ENCODE results near the gene PDLIM5. TPM values are rescaled to one million over a fixed set of nuclear protein-coding genes. Genes with fewer than 3 reads are reported as not detected.

The PDLIM5 gene
- total and polyA plus RNA-seq, 4 donors, result 20.4 to 93.4 (median 59.8) TPM

DNA sequence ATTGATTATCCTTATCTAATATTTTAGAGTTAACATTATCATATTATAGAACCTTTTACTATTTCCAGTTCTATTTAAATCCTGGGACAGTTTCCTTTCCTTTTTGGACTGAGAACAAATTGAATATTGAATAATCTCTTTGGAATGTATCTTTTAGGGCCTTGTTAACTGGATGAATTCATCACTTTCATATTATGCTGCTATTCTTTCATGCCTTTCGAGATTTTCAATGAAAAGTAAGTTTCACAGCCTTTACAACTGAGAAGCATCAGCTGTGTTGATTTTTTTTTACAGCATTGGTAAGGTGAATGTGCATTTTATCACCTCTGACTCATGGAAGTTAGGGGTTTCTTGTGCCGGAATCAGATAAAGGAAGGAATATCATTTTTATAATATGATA is 39.6 kb downstream of the PDLIM5 start:
- H3K4me1 ChIP-seq (ENCODE audit: control insufficient read depth in 5 of 5, insufficient read depth in 5 of 5, low read length in 5 of 5), result peaks cover 0 to 25% (median 0%) of the 10 kb centered on the region in 5 donors
- no peaks in the 10 kb centered on the region for H3K27me3 ChIP-seq (ENCODE audit: control insufficient read depth in 3 of 3, insufficient read depth in 3 of 3, low read length in 2 of 3)
- ATAC-seq (ENCODE audit: insufficient read depth, low FRiP score) (no peak), DNase-seq (no peak)
- no peaks in the 10 kb centered on the region for H3K9me3 ChIP-seq (ENCODE audit: control insufficient read depth in 4 of 4, insufficient read depth in 3 of 4, low read length in 3 of 4)
- no peak overlapping the region for H3K27ac ChIP-seq (ENCODE audit: low read depth in 1 of 2, low read length in 1 of 2)
- no peak overlapping the region for H3K9ac ChIP-seq (ENCODE audit: insufficient read depth in 1 of 2, low read length in 2 of 2)
- H3K36me3 ChIP-seq (ENCODE audit: control insufficient read depth in 4 of 4, insufficient read depth in 4 of 4, low read length in 4 of 4), result no peaks in the 10 kb centered on the region
- no peak overlapping the region for H3K4me3 ChIP-seq
- TF ChIP-seq, protein P1, sequence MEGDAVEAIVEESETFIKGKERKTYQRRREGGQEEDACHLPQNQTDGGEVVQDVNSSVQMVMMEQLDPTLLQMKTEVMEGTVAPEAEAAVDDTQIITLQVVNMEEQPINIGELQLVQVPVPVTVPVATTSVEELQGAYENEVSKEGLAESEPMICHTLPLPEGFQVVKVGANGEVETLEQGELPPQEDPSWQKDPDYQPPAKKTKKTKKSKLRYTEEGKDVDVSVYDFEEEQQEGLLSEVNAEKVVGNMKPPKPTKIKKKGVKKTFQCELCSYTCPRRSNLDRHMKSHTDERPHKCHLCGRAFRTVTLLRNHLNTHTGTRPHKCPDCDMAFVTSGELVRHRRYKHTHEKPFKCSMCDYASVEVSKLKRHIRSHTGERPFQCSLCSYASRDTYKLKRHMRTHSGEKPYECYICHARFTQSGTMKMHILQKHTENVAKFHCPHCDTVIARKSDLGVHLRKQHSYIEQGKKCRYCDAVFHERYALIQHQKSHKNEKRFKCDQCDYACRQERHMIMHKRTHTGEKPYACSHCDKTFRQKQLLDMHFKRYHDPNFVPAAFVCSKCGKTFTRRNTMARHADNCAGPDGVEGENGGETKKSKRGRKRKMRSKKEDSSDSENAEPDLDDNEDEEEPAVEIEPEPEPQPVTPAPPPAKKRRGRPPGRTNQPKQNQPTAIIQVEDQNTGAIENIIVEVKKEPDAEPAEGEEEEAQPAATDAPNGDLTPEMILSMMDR (IDR thresholded peaks at IDR 0.05; ENCODE audit: control extremely low read depth, extremely low read depth), result no peak
- WGBS, 2 donors, result 77 to 87% methylated on average over 2 of the region's 2 CpGs

DNA sequence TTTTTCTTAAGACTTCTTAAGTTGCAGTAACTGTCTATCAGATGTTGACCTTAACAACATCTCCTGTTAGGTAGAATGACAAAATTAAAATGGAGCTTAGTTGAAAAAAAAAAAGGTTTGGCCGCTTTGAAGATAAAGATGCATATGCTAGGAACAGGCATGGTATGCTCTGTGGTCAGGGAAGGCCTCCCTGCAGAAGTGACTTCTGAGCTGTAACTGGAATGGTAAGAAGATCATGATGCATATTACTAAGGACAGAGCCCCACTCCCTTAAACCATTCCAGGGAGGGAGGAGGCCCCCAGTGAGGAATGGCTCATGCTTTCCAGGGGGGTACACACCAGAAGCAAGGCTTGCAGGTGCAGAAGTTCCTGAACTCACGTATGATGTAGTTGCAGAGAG is 43.7 kb downstream of the PDLIM5 start:
- H3K9ac ChIP-seq (ENCODE audit: insufficient read depth in 1 of 2, low read length in 2 of 2), result no peak overlapping the region
- no peak overlapping the region for H3K4me3 ChIP-seq
- no peak overlapping the region for H3K27ac ChIP-seq (ENCODE audit: low read depth in 1 of 2, low read length in 1 of 2)
- no peaks in the 10 kb centered on the region for H3K27me3 ChIP-seq (ENCODE audit: control insufficient read depth in 3 of 3, insufficient read depth in 3 of 3, low read length in 2 of 3)
- WGBS, 2 donors, result 96 to 98% methylated on average over 2 of the region's 2 CpGs
- H3K9me3 ChIP-seq (ENCODE audit: control insufficient read depth in 4 of 4, insufficient read depth in 3 of 4, low read length in 3 of 4), result no peaks in the 10 kb centered on the region
- TF ChIP-seq, protein P1 (IDR thresholded peaks at IDR 0.05; ENCODE audit: control extremely low read depth, extremely low read depth), result no peak
- peaks cover 0 to 3% (median 0%) of the 10 kb centered on the region in 4 donors for H3K36me3 ChIP-seq (ENCODE audit: control insufficient read depth in 4 of 4, insufficient read depth in 4 of 4, low read length in 4 of 4)
- DNase-seq (no peak), ATAC-seq (ENCODE audit: insufficient read depth, low FRiP score) (no peak)
- peaks cover 0 to 6% (median 0%) of the 10 kb centered on the region in 5 donors for H3K4me1 ChIP-seq (ENCODE audit: control insufficient read depth in 5 of 5, insufficient read depth in 5 of 5, low read length in 5 of 5)

DNA sequence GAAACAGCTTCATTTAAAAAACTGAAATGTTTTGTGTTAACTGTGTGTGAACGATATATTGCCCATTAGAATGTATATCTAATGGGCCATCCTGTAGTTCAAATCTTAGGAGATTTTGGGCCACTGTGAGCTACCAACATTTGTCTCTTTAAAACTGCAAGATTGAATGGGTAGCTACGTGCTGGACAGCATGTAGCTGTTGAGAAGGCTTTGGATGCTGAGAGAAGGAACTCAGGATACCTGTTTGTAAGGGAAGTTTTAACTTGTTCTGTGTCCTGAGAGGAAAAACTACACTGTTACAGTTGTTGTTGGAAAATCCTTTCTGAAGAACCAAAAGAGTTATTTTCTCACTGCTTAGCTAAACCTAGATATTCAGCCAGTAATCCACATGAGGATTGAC is 45.9 kb downstream of the PDLIM5 start:
- WGBS, 2 donors, result 95 to 97% methylated on average over 2 of the region's 2 CpGs
- ATAC-seq (ENCODE audit: insufficient read depth, low FRiP score) (no peak), DNase-seq (no peak)
- H3K27me3 ChIP-seq (ENCODE audit: control insufficient read depth in 3 of 3, insufficient read depth in 3 of 3, low read length in 2 of 3), result no peaks in the 10 kb centered on the region
- TF ChIP-seq, protein P1 (IDR thresholded peaks at IDR 0.05; ENCODE audit: control extremely low read depth, extremely low read depth), result no peak
- H3K4me3 ChIP-seq, result no peak overlapping the region
- peaks cover 0 to 13% (median 0%) of the 10 kb centered on the region in 5 donors for H3K4me1 ChIP-seq (ENCODE audit: control insufficient read depth in 5 of 5, insufficient read depth in 5 of 5, low read length in 5 of 5)
- peaks cover 0 to 3% (median 0%) of the 10 kb centered on the region in 4 donors for H3K36me3 ChIP-seq (ENCODE audit: control insufficient read depth in 4 of 4, insufficient read depth in 4 of 4, low read length in 4 of 4)
- no peaks in the 10 kb centered on the region for H3K9me3 ChIP-seq (ENCODE audit: control insufficient read depth in 4 of 4, insufficient read depth in 3 of 4, low read length in 3 of 4)
- no peak overlapping the region for H3K9ac ChIP-seq (ENCODE audit: insufficient read depth in 1 of 2, low read length in 2 of 2)
- no peak overlapping the region for H3K27ac ChIP-seq (ENCODE audit: low read depth in 1 of 2, low read length in 1 of 2)

DNA sequence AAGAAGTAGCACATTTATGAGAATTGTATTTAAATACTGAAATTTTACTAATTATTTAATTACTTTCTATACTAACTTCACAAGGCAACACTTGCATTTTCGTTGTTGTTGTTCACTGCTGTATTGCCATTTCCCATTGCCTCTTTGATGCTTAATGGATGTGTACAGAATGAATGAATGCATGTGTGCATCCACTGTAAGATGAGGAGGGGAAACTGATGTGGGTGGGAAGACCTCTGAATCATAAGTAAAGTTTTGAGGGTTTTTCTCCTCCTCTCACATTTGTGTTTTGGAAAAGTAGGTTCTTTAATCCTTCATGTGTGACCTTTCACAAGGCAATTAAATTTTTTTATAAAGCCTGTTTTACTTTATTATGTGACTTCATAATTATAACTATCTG is 46.8 kb downstream of the PDLIM5 start:
- H3K27me3 ChIP-seq (ENCODE audit: control insufficient read depth in 3 of 3, insufficient read depth in 3 of 3, low read length in 2 of 3), result no peaks in the 10 kb centered on the region
- ATAC-seq (ENCODE audit: insufficient read depth, low FRiP score) (no peak), DNase-seq (no peak)
- peaks cover 0 to 3% (median 0%) of the 10 kb centered on the region in 4 donors for H3K36me3 ChIP-seq (ENCODE audit: control insufficient read depth in 4 of 4, insufficient read depth in 4 of 4, low read length in 4 of 4)
- TF ChIP-seq, protein P1 (IDR thresholded peaks at IDR 0.05; ENCODE audit: control extremely low read depth, extremely low read depth), result no peak
- H3K4me1 ChIP-seq (ENCODE audit: control insufficient read depth in 5 of 5, insufficient read depth in 5 of 5, low read length in 5 of 5), result peaks cover 0 to 13% (median 0%) of the 10 kb centered on the region in 5 donors
- WGBS, 2 donors, result 87 to 93% methylated on average over 1 of the region's 1 CpG
- H3K4me3 ChIP-seq, result no peak overlapping the region
- H3K27ac ChIP-seq (ENCODE audit: low read depth in 1 of 2, low read length in 1 of 2), result no peak overlapping the region
- no peak overlapping the region for H3K9ac ChIP-seq (ENCODE audit: insufficient read depth in 1 of 2, low read length in 2 of 2)
- H3K9me3 ChIP-seq (ENCODE audit: control insufficient read depth in 4 of 4, insufficient read depth in 3 of 4, low read length in 3 of 4), result no peaks in the 10 kb centered on the region

Measured in lung (tissue), 12 donors.